HG03558 (cell line): Measurements from ENCODE around the gene DTX3L.

ENCODE experiments used
- ATAC-seq: cut with Tn5 transposase; IDR thresholded peaks from one replicate; pipeline ENCODE4 v1.9.1; 2021; ENCODE audit warnings: moderate number of reproducible peaks; ENCODE audit not compliant: unreplicated experiment; ENCODE audit errors: extremely low read depth

DTX3L gene

GRCh38 chr3:122602011-122602710, 38.0 kb downstream of the DTX3L start:
- ATAC-seq = no peak

- ATAC-seq = no peak
These were observed 38.9 kb downstream of the DTX3L start for GRCh38 chr3:122603056-122603455.

GRCh38 chr3:122606330-122606729, 42.2 kb downstream of the DTX3L start:
- ATAC-seq = no peak

- ATAC-seq = no peak
These were observed 44.8 kb downstream of the DTX3L start for GRCh38 chr3:122608916-122609315.

GRCh38 chr3:122609798-122610559, 45.8 kb downstream of the DTX3L start:
- ATAC-seq = peak; percentile 96

GRCh38 chr3:122612696-122613095, 48.6 kb downstream of the DTX3L start:
- no peak for ATAC-seq

- no peak for ATAC-seq
These were observed 51.2 kb downstream of the DTX3L start for GRCh38 chr3:122615303-122615702.

- ATAC-seq = no peak
These were observed 54.5 kb downstream of the DTX3L start for GRCh38 chr3:122618614-122619013.

GRCh38 chr3:122619040-122619439, 54.9 kb downstream of the DTX3L start:
- no peak for ATAC-seq

GRCh38 chr3:122620399-122620798, 56.3 kb downstream of the DTX3L start:
- ATAC-seq = no peak

GRCh38 chr3:122621112-122621511, 57.0 kb downstream of the DTX3L start:
- no peak for ATAC-seq

GRCh38 chr3:122623031-122623829, 59.1 kb downstream of the DTX3L start:
- ATAC-seq = no peak
